Hepatocyte (in vitro differentiated cells): ENCODE measurements around the gene SCYL2.

Experiments
- EZH2 ChIP-seq: fragments of 200-600 bp; sonication (generic); IDR thresholded peaks from 2 replicates; pipeline ENCODE4 v1.6.1; 2016; ENCODE audit warnings: antibody characterized with exemption, mild to moderate bottlenecking, borderline replicate concordance
- TF ChIP-seq, protein P1 (sequence below): fragments of 200-600 bp; sonication (generic); IDR thresholded peaks from 2 replicates; pipeline ENCODE4 v1.5.1; 2016; ENCODE audit warnings: antibody characterized with exemption, mild to moderate bottlenecking; ENCODE audit not compliant: poor library complexity

GRCh38 chr12:100376161-100376560 is 109.2 kb downstream of the SCYL2 start:
- TF ChIP-seq, protein P1, sequence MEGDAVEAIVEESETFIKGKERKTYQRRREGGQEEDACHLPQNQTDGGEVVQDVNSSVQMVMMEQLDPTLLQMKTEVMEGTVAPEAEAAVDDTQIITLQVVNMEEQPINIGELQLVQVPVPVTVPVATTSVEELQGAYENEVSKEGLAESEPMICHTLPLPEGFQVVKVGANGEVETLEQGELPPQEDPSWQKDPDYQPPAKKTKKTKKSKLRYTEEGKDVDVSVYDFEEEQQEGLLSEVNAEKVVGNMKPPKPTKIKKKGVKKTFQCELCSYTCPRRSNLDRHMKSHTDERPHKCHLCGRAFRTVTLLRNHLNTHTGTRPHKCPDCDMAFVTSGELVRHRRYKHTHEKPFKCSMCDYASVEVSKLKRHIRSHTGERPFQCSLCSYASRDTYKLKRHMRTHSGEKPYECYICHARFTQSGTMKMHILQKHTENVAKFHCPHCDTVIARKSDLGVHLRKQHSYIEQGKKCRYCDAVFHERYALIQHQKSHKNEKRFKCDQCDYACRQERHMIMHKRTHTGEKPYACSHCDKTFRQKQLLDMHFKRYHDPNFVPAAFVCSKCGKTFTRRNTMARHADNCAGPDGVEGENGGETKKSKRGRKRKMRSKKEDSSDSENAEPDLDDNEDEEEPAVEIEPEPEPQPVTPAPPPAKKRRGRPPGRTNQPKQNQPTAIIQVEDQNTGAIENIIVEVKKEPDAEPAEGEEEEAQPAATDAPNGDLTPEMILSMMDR, result no peak
- no peak for TF ChIP-seq EZH2
